Epithelial cell of proximal tubule (primary cell): Measurements from ENCODE around the gene CANT1. TPM values are rescaled to one million over a fixed set of nuclear protein-coding genes. Genes with fewer than 3 reads are reported as not detected.

ENCODE experiments used
- DNase-seq: peaks from one replicate; pipeline ENCODE4 v3.0.0-alpha.2; 2011; ENCODE audit warnings: low read depth
- H3K4me3 ChIP-seq: 2 replicates; pipeline ENCODE4 v1.5.1; 2011; ENCODE audit warnings: low read depth, mild to moderate bottlenecking, low read length
- total RNA-seq: library from RNA; depleted of rRNA; stranded (reverse); fragments of >200 nt; gene quantifications from 2 replicates; pipeline ENCODE4 v1.2.3, GENCODE V29; 2015
- TF ChIP-seq, protein P1 (sequence below): conservative IDR thresholded peaks from 2 replicates; pipeline ENCODE4 v1.5.1; 2012; ENCODE audit warnings: low read depth, mild to moderate bottlenecking, low read length

Gene CANT1
- total RNA-seq, 1 donor from 2014 or later: 60.3 TPM

DNA sequence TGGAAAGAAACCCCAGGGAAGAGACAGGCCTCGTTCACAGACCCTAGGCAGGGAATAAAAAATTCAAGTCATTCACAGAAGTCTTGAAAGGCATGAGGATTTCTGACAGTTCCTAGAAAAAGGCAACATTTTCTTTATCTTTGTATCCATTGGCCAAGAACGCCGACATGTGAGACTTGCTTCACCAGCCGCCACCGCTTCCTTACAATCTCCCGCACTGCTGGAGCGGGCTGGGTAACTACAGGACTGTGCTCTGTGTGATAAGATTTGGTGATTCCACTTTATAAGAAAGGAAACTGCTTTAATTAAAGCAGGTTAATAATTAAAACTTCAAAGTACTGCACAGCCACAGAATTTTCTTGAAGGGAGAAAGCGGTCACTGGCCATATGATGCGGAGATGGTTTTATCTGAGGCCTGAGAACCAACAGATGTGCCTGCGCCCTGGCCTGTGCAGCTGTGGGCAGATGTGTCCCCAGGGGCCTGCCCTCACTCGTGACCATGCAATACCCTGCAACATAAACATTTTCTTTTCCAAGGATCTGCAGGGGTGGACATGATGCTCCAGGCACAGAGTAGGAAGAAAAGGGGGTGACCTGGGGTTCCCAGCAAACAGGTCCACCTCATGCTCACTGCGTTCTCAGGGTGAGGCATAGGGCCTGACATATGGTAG is 16.9 kb downstream of the CANT1 start:
- DNase-seq: no peak
- H3K4me3 ChIP-seq: no peak overlapping the region
- TF ChIP-seq, protein P1, sequence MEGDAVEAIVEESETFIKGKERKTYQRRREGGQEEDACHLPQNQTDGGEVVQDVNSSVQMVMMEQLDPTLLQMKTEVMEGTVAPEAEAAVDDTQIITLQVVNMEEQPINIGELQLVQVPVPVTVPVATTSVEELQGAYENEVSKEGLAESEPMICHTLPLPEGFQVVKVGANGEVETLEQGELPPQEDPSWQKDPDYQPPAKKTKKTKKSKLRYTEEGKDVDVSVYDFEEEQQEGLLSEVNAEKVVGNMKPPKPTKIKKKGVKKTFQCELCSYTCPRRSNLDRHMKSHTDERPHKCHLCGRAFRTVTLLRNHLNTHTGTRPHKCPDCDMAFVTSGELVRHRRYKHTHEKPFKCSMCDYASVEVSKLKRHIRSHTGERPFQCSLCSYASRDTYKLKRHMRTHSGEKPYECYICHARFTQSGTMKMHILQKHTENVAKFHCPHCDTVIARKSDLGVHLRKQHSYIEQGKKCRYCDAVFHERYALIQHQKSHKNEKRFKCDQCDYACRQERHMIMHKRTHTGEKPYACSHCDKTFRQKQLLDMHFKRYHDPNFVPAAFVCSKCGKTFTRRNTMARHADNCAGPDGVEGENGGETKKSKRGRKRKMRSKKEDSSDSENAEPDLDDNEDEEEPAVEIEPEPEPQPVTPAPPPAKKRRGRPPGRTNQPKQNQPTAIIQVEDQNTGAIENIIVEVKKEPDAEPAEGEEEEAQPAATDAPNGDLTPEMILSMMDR: no peak

DNA sequence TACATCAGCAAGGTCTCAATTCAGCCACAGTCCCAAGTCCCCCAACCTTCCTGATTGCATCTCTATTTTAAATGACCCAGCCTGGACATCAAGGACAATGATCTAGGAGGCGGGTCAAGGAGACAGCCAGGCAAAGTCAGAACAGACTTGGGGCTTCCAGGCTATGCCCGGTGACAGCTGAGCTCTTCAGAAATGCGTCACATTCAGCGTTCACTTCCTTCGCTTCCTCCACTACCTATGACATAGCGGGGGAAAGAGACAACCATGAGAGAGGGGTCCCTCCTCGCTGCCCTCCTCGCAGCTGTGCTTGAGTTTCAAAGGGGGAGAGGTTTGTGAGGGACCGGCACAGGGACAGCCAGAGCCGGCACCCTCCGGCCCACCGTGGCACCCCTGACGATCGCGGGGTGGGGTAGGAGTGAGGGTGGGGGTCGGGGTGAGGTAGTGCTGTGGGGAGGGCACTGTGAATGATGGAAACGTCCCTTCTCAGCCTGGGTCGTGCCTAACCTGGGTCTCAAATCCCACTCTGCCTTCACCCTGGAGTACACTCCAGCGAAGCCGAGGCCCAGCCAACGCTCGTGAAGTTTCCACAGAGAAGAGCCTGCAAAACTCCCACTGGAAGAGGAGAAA is 17.5 kb downstream of the CANT1 start:
- H3K4me3 ChIP-seq: no peak overlapping the region
- TF ChIP-seq, protein P1: no peak
- no peak for DNase-seq

DNA sequence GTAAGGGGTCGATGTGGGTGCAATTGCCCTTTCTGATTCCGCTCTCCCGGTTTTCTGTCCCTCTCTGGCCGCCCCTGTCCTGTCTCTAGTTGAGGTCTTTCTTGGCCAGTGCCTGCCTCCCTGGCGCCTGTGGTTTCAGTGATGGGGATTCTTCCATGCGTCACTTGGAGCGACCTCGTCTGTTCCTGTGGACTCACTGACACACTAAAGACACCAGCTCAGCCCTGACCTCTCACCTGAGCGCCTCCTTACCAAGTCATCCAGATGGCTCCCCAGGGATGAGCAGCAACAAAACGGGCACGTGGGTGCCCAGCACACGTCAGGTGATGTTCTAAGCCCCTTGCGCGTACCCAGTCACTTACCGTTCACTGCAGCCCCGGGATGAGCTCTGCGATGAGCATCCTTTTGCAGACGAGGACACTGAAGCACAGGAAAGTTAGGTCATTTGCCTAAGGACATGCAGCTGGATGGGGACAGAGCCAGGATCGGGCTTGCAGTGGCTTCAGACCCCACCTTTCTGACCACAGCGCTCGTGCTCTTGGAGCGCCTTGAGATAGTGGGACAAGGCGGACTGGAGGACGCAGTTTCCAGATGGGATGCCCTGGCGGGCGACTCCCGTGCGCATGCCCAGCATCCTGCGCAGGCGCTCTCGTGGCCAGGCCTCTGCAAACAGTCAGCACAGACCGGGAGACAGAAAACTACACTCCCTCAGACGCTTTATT is 18.4 kb downstream of the CANT1 start:
- H3K4me3 ChIP-seq: no peak overlapping the region
- no peak for DNase-seq
- TF ChIP-seq, protein P1: no peak

DNA sequence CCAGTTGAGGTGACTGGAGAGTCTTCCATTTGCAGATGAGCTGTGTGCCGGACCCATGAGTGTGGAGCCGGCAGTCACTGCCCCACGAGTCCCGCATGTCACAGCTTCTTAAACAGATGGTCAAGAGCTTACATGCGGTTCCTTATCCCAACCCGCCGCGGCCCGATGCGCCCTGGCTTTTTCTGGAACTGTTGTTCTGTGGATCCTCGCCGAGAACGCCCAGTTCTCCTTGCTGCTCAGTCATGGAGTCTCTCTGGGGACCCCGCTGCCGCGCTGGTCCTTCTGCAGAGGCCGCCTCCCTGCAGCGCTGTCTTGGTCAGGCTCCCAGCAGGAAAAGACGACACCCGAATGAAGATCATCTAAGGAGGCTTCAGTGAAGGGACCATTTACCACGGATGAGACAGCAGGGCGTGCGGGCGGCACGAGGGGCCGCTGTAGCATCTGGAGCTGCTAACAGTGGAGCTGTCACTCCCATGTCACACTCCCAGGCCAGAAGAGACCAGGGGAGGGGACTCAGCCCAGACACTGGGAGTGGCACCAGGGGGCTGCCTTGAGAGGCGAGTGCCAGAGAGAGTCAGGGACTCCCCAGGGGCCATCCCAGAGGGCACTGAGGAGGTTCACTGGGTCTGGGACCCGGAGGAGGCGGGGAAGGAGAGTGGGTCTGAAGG is 19.1 kb downstream of the CANT1 start:
- H3K4me3 ChIP-seq: no peak overlapping the region
- TF ChIP-seq, protein P1: no peak
- DNase-seq: no peak

DNA sequence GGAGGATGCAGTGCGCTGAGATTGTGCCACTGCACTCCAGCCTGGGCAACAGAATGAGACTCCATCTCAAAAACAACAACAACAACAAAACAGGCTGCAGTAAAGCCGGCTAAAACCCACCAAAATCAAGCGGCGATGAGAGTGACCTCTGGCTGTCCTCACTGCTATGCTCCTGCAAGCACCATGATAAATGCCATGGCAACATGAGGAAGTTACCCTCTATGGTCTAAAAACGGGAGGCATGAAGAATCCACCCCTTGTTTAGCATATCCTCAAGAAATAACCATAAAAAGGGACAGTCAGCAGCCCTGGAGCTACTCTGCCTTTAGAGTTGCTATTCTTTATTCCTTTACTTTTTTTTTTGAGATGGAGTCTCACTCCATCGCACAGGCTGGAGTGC is 21.4 kb downstream of the CANT1 start:
- no peak for DNase-seq
- H3K4me3 ChIP-seq: no peak overlapping the region
- TF ChIP-seq, protein P1: no peak

DNA sequence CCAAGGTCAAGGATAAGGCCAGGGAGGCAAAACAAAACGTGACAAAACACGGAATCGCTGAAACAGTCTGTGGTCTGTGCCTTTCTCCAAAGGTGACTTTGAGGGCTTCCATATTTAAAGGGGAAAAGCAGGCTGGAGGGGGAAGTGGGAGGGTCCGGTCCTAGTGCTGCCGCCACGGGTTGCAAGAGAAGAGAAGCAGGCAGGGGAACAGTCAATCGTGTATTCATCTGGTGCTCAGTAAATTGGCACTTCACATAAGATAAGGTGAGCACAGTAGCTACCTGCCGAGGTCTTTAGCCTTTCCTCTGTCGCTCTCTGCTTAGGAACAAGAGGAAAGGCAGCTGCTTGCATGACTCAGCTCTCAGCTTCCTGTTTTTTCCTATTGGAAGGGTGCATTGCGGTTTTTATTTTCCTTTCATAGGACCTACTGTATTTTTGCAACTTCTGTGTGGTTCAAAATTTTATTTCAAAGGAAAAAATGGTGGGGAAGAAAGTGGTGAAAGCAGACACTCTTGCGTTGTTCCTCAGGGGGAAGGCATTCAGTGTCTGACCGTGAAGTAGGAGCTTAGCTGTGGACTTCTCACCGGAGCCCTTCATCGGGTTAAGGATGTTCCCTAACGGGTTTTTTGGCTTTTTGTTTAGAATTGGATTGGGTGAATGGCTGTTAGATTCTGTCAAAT is 22.8 kb downstream of the CANT1 start:
- no peak for DNase-seq
- H3K4me3 ChIP-seq: peak overlapping the region; percentile 26
- TF ChIP-seq, protein P1: no peak
